Measurements from ENCODE around the gene FXYD5. TPM values are rescaled to one million over a fixed set of nuclear protein-coding genes. Genes with fewer than 3 reads are reported as not detected.

FXYD5 gene
- total RNA-seq, 2 experiments from 2014 or later = 262 to 354 TPM

DNA sequence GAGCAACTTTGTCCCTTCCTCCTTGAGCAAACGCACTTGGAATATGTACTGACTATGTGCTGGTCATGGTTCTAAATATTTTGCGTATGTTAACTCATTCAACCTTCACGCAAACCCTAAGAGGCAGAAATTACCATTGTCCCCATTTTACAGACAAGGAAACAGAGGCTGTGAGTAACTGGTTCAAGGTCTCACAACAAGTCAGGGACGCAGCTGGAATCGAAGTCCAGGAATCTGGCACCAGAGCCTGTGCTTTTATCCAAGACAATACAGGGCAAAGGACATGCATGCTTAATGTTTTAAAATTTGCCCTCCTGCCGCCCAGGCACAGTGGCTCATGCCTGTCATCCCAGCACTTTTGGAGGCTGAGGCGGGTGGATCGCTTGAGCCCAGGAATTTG is 5.1 kb downstream of the FXYD5 start:
- peaks cover 19% of the 10 kb centered on the region for H3K9me3 Mint-ChIP-seq (ENCODE audit: low read depth)
- peaks cover 91% of the 10 kb centered on the region for H3K36me3 Mint-ChIP-seq
- DNase-seq (no peak), ATAC-seq (no peak)
- no peak overlapping the region for H3K27ac Mint-ChIP-seq
- peaks cover 25% of the 10 kb centered on the region for H3K4me1 Mint-ChIP-seq
- no peaks in the 10 kb centered on the region for H3K27me3 Mint-ChIP-seq
- no peak overlapping the region for H3K4me3 Mint-ChIP-seq
- CTCF ChIA-PET = interaction anchor here (3.3 kb wide), 1 partner anchor 18 kb away, joined by 14 read pairs; the partner anchor contains the start of gene FXYD7

- DNase-seq (no peak), ATAC-seq (no peak)
- Mint-ChIP-seq H3K9me3 (ENCODE audit: low read depth) (peaks cover 24% of the 10 kb centered on the region), H3K27ac (no peak overlapping the region), H3K27me3 (no peaks in the 10 kb centered on the region), H3K4me1 (peaks cover 25% of the 10 kb centered on the region), H3K36me3 (peaks cover 99% of the 10 kb centered on the region), H3K4me3 (no peak overlapping the region)
- CTCF ChIA-PET = interaction anchor here (1.1 to 3.3 kb wide), 2 partner anchors 8 to 19 kb away, joined by 4 to 14 read pairs; partner anchors contain the start of gene FXYD7
These were observed 6.3 kb downstream of the FXYD5 start for GRCh38 chr19:35160629-35161433.

GRCh38 chr19:35161434-35161743 is 6.9 kb downstream of the FXYD5 start:
- peaks cover 99% of the 10 kb centered on the region for H3K36me3 Mint-ChIP-seq
- CTCF ChIA-PET = interaction anchor here (1.1 to 3.3 kb wide), 2 partner anchors 8 to 19 kb away, joined by 4 to 14 read pairs; partner anchors contain the start of gene FXYD7

GRCh38 chr19:35162471-35163326 is 8.2 kb downstream of the FXYD5 start:
- DNase-seq (no peak), ATAC-seq (no peak)
- H3K9me3 Mint-ChIP-seq (ENCODE audit: low read depth) = peaks cover 29% of the 10 kb centered on the region
- H3K4me3 Mint-ChIP-seq = no peak overlapping the region
- peaks cover 25% of the 10 kb centered on the region for H3K4me1 Mint-ChIP-seq
- CTCF ChIA-PET = interaction anchor here (0.7 to 0.9 kb wide), 2 partner anchors 9 to 51 kb away, joined by 3 to 4 read pairs; no protein-coding TSS in a partner anchor
- H3K27me3 Mint-ChIP-seq = no peaks in the 10 kb centered on the region
- peaks cover 99% of the 10 kb centered on the region for H3K36me3 Mint-ChIP-seq
- H3K27ac Mint-ChIP-seq = no peak overlapping the region

More at GRCh38 chr19:35161434-35161743, 6.9 kb downstream of the FXYD5 start:
- no peak overlapping the region for H3K4me3 Mint-ChIP-seq
- no peak for DNase-seq
- peaks cover 27% of the 10 kb centered on the region for H3K9me3 Mint-ChIP-seq (ENCODE audit: low read depth)
- no peak for ATAC-seq
- no peak overlapping the region for H3K27ac Mint-ChIP-seq
- H3K4me1 Mint-ChIP-seq = peaks cover 22% of the 10 kb centered on the region
- no peaks in the 10 kb centered on the region for H3K27me3 Mint-ChIP-seq

DNA sequence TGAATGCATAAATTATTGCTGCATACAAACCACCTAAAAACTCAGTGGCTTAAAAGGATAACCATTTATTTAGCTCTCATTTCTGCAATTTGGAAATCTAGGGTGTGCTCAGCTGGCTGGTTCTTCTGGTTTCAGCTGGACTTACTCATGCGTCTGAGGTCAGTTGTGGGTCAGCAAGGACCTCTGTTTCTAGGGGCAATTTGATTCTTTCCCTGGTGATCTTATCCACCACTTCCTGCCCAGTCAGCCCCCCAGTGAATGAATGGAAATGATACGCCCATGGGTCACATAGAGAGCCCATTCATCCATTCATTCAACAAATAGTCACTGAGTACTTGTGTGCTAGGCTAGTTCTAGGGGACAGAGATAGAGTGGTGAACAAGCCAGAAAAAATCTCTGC is 9.9 kb downstream of the FXYD5 start:
- ATAC-seq (no peak), DNase-seq (no peak)
- peak overlapping the region; percentile 15 for H3K27ac Mint-ChIP-seq
- no peaks in the 10 kb centered on the region for H3K27me3 Mint-ChIP-seq
- H3K9me3 Mint-ChIP-seq (ENCODE audit: low read depth) = peaks cover 29% of the 10 kb centered on the region
- no peak overlapping the region for H3K4me3 Mint-ChIP-seq
- peaks cover 22% of the 10 kb centered on the region for H3K4me1 Mint-ChIP-seq
- CTCF ChIA-PET = no interaction called here
- H3K36me3 Mint-ChIP-seq = peaks cover 93% of the 10 kb centered on the region

DNA sequence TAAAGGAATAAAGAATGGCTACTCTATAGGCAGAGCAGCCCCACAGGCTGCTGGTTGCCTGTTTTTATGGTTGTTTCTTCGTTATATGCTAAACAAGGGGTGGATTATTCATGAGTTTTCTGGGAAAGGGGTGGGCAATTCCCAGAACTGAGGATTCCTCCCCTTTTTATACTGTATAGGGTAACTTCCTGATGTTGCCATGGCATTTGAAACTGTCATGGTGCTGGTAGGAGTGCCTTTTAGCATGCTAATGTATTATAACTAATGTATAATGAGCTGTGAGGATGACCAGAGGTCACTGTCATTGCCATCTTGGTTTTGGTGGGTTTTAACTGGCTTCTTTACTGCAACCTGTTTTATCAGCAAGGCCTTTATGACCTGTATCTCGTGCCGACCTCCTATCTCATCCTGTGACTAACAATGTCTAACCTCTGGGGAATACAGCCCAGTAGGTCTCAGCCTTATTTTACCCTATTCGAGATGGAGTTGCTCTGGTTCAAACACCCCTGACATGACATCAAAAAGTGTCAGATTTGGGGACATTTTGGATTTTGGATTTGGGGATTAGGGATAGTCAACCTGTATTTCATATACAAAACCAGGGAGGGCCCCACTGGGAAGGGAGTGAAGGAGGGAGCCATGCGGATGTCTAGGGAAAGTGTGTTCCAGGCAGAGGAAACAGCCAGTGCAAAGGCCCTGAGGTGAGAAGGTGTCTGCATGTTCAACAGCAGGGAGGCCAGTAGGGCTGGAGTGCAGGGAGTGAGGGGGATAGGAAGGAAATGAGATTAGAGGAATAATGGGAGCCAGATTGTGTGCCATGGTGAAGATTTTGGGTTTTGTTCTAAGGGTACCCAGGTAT is 10.9 kb downstream of the FXYD5 start:
- peaks cover 29% of the 10 kb centered on the region for H3K9me3 Mint-ChIP-seq (ENCODE audit: low read depth)

GRCh38 chr19:35166100-35167063 is 11.8 kb downstream of the FXYD5 start:
- DNase-seq (no peak), ATAC-seq (no peak)
- peaks cover 86% of the 10 kb centered on the region for H3K36me3 Mint-ChIP-seq
- H3K27me3 Mint-ChIP-seq = no peaks in the 10 kb centered on the region
- H3K4me1 Mint-ChIP-seq = peaks cover 23% of the 10 kb centered on the region
- peak overlapping the region; percentile 74 for H3K27ac Mint-ChIP-seq
- CTCF ChIA-PET = interaction anchor here (0.7 to 1.3 kb wide), 3 partner anchors 11 to 17 kb away, joined by 3 read pairs; no protein-coding TSS in a partner anchor
- H3K4me3 Mint-ChIP-seq = no peak overlapping the region
- peaks cover 26% of the 10 kb centered on the region for H3K9me3 Mint-ChIP-seq (ENCODE audit: low read depth)

More for the DNA sequence above, 10.9 kb downstream of the FXYD5 start:
- no peak overlapping the region for H3K4me3 Mint-ChIP-seq
- H3K4me1 Mint-ChIP-seq = peaks cover 21% of the 10 kb centered on the region
- peaks cover 89% of the 10 kb centered on the region for H3K36me3 Mint-ChIP-seq
- no peak for DNase-seq
- H3K27ac Mint-ChIP-seq = peak overlapping the region; percentile 8
- CTCF ChIA-PET = no interaction called here
- no peaks in the 10 kb centered on the region for H3K27me3 Mint-ChIP-seq
- ATAC-seq = no peak

- CTCF ChIA-PET = interaction anchor here (1.1 to 1.3 kb wide), 3 partner anchors 10 to 26 kb away, joined by 3 read pairs; no protein-coding TSS in a partner anchor
- Mint-ChIP-seq H3K9me3 (ENCODE audit: low read depth) (peaks cover 20% of the 10 kb centered on the region), H3K4me1 (peaks cover 28% of the 10 kb centered on the region), H3K27me3 (no peaks in the 10 kb centered on the region), H3K36me3 (peaks cover 83% of the 10 kb centered on the region), H3K27ac (peak overlapping the region; percentile 74), H3K4me3 (no peak overlapping the region)
- peak; percentile 12 for ATAC-seq
- no peak for DNase-seq
These were observed 12.9 kb downstream of the FXYD5 start for GRCh38 chr19:35167251-35168119.

DNA sequence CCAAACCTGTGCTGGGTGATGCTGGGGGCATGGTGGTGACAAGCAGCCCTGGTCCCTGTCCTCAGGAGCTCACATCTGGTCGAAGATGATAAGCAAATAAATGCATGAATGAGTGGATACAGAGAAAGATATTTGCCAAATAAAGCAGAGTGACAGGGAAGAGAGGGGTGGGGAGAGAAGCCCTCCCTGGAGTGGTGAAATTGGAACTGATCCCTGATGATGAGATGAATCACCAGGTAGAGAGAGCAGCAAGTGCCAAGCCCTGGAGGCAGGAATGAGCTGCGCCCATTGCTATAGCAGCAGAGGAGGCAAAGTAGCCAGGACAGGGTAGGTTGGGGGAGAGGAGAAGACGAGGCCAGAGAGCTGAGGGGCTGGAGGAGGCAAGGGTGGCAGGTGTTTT is 13.7 kb downstream of the FXYD5 start:
- ATAC-seq = no peak
- peaks cover 28% of the 10 kb centered on the region for H3K4me1 Mint-ChIP-seq
- peaks cover 16% of the 10 kb centered on the region for H3K9me3 Mint-ChIP-seq (ENCODE audit: low read depth)
- peaks cover 81% of the 10 kb centered on the region for H3K36me3 Mint-ChIP-seq
- no peaks in the 10 kb centered on the region for H3K27me3 Mint-ChIP-seq
- no peak overlapping the region for H3K4me3 Mint-ChIP-seq
- no peak for DNase-seq
- peak overlapping the region; percentile 26 for H3K27ac Mint-ChIP-seq
- CTCF ChIA-PET = interaction anchor here (0.9 to 1.1 kb wide), 2 partner anchors 27 to 32 kb away, joined by 3 read pairs; no protein-coding TSS in a partner anchor

DNA sequence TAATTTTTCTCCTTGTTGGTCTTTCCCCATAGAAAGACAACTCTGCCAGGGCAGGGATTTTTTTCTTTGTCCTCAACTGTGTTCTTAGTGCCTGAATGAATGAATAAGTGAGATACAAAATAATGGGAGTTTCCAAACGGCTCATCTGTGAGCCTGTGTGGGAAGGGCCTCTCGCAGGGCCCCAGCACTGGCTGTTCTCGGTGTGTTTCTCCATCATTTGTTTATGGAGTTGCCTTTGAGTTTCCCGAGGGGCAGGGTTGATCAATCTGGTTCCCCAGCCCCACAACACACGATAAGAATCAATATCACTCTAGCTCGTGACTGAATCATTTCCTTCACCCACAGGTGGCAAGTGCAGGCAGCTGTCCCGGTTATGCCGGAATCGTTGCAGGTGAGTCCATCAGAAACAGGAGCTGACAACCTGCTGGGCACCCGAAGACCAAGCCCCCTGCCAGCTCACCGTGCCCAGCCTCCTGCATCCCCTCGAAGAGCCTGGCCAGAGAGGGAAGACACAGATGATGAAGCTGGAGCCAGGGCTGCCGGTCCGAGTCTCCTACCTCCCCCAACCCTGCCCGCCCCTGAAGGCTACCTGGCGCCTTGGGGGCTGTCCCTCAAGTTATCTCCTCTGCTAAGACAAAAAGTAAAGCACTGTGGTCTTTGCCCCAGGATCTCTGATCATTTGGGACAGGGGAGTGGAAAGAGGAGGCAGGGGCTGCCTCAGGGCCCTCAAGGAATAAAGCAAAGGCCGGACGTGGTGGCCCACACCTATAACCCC is 14.9 kb downstream of the FXYD5 start:
- H3K27ac Mint-ChIP-seq = no peak overlapping the region
- H3K27me3 Mint-ChIP-seq = no peaks in the 10 kb centered on the region
- no peak for DNase-seq
- CTCF ChIA-PET = interaction anchor here (1.3 kb wide), 1 partner anchor 9 kb away, joined by 4 read pairs; no protein-coding TSS in a partner anchor
- peaks cover 71% of the 10 kb centered on the region for H3K36me3 Mint-ChIP-seq
- ATAC-seq = no peak
- H3K4me1 Mint-ChIP-seq = peaks cover 28% of the 10 kb centered on the region
- H3K9me3 Mint-ChIP-seq (ENCODE audit: low read depth) = peaks cover 10% of the 10 kb centered on the region
- H3K4me3 Mint-ChIP-seq = no peak overlapping the region
